Left ventricle myocardium inferior (tissue), 1 donor: ENCODE results near the gene SORCS2. TPM values are rescaled to one million over a fixed set of nuclear protein-coding genes. Genes with fewer than 3 reads are reported as not detected.

ENCODE experiments used
- DNase-seq: peaks from one replicate; pipeline ENCODE4 v3.0.0-alpha.2; 2020
- H3K27ac ChIP-seq: fragments of 200-600 bp; replicated peaks from 2 replicates; pipeline ENCODE4 v1.8.0; 2021
- H3K27me3 ChIP-seq: fragments of 200-600 bp; 2 replicates; pipeline ENCODE4 v1.8.0; 2021; ENCODE audit warnings: low read depth
- H3K36me3 ChIP-seq: fragments of 200-600 bp; 2 replicates; pipeline ENCODE4 v1.8.0; 2021
- H3K4me1 ChIP-seq: fragments of 200-600 bp; 2 replicates; pipeline ENCODE4 v1.8.0; 2021
- H3K4me3 ChIP-seq: fragments of 200-600 bp; 2 replicates; pipeline ENCODE4 v1.8.0; 2021; ENCODE audit warnings: mild to moderate bottlenecking, moderate library complexity
- H3K9me3 ChIP-seq: fragments of 200-600 bp; replicated peaks from 2 replicates; pipeline ENCODE4 v1.8.0; 2021
- intact Hi-C: fragments of 100-400 bp; cut with micrococcal nuclease; formaldehyde crosslinking; loops from one replicate; pipeline ENCODE4 v1.11.0; 2022
- total RNA-seq: library from RNA; stranded (reverse); fragmentation: NEBNext Ultra II Directional; extraction: Animal tissue kit (Norgen Biotek cat#: 25700); gene quantifications from one replicate; pipeline ENCODE4 v1.2.1, GENCODE V29; 2021
- TF ChIP-seq, protein P1 (sequence below): fragments of 200-600 bp; IDR thresholded peaks from 2 replicates; pipeline ENCODE4 v1.8.0; 2021; ENCODE audit warnings: antibody characterized with exemption, mild to moderate bottlenecking, borderline replicate concordance
- donor health status: DM: no; HTN: yes; CAD: no; lungs with severe emphysema.

The SORCS2 gene
- total RNA-seq, 1 donor from 2014 or later, result 1.2 TPM

DNA sequence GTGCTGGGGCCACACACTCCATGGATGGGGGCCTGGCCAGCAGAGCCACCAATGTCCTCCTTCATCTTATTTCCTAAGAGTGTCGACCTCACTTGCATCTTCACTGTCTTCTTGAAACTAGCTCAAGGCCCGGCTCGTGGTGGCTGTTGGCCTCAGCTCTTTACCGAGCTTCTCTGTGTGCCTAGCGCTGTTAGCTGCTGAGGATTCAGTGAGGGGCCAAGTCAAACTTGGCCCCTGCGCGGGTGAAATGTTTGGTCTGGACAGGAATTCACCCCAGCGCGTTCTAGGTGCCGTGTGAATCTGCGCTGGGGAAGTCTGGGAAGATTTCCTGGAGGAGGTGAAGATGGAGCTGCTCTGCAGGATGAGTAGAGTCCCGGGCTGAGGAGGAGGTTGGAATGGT, 8.5 kb downstream of the SORCS2 start:
- Histone ChIP-seq H3K27me3 (peaks cover 16% of the 10 kb centered on the region), H3K27ac (no peak overlapping the region), H3K9me3 (no peaks in the 10 kb centered on the region), H3K36me3 (no peaks in the 10 kb centered on the region), H3K4me3 (no peak overlapping the region), H3K4me1 (peaks cover 9% of the 10 kb centered on the region)
- DNase-seq, result no peak
- intact Hi-C loops, result no loop called here
- TF ChIP-seq, protein P1, sequence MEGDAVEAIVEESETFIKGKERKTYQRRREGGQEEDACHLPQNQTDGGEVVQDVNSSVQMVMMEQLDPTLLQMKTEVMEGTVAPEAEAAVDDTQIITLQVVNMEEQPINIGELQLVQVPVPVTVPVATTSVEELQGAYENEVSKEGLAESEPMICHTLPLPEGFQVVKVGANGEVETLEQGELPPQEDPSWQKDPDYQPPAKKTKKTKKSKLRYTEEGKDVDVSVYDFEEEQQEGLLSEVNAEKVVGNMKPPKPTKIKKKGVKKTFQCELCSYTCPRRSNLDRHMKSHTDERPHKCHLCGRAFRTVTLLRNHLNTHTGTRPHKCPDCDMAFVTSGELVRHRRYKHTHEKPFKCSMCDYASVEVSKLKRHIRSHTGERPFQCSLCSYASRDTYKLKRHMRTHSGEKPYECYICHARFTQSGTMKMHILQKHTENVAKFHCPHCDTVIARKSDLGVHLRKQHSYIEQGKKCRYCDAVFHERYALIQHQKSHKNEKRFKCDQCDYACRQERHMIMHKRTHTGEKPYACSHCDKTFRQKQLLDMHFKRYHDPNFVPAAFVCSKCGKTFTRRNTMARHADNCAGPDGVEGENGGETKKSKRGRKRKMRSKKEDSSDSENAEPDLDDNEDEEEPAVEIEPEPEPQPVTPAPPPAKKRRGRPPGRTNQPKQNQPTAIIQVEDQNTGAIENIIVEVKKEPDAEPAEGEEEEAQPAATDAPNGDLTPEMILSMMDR, result no peak

DNA sequence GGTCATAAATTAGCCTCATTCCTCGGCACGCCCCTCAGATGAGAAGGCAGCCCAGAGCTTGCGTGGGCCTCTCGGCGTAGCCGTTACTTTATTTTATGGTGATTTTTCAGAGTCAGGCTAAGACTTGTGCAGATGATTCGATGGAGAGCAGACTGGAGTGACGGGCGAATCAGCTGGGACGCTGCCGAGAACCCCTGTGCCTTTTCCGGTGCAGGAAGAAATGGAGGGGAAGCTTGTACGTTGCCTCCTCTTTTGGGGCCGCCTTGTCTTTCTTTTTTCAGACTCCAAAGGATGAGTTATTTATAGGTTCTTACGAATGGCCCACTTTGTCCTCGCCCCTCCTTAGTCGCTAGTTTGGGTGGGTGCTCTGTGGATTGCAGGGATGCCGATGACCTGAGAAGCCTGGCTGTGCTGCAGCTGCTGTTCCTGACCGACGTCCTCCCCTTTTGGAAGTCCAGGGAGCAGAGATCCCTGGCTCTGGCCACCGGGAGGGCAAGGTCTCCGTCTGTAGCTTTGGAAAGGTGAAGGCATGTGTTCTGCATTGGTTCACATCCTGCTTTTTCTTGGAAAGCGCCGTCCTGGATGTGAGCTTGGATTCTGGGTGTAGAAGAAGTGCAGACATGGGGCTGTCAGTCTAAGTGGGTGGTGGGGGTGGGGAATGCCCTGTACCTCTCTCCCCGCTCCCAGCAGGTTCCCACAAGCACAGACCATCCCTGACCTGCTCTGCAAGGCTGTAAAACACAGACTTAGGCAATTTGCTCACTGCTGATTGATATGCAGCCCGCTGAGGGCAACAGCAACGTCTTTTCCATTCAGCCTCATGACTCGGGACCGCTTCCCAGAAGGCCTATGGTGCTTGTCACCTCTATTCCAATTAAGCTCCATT, 9.3 kb downstream of the SORCS2 start:
- intact Hi-C loops, result no loop called here
- no peak overlapping the region for H3K4me3 ChIP-seq
- H3K9me3 ChIP-seq, result no peaks in the 10 kb centered on the region
- no peak overlapping the region for H3K27ac ChIP-seq
- TF ChIP-seq, protein P1, result no peak
- H3K4me1 ChIP-seq, result peaks cover 17% of the 10 kb centered on the region
- peaks cover 16% of the 10 kb centered on the region for H3K27me3 ChIP-seq
- no peaks in the 10 kb centered on the region for H3K36me3 ChIP-seq
- DNase-seq, result no peak

DNA sequence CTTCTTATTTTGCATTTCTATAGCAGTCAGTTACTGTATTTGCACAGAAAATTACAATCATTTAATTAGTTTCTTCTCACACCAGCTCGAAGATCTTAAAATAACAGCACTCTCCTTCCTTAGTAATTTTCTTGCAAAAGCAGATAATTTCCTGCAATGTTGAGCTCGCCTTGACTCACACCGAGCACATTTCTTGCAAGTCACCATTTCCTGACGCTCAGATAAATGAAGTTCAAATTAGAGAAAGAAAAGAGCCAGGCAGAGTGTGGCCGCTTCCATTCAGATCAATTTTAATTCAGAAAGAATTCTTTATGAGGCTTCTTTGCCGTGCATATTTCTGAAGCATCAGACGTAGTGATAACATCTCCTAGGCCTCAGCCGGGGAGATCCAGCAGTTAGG, 10.1 kb downstream of the SORCS2 start:
- no peak for DNase-seq
- no peaks in the 10 kb centered on the region for H3K36me3 ChIP-seq
- TF ChIP-seq, protein P1, result no peak
- H3K27me3 ChIP-seq, result peaks cover 10% of the 10 kb centered on the region
- intact Hi-C loops, result no loop called here
- H3K4me3 ChIP-seq, result no peak overlapping the region
- H3K4me1 ChIP-seq, result peaks cover 25% of the 10 kb centered on the region
- H3K27ac ChIP-seq, result no peak overlapping the region
- H3K9me3 ChIP-seq, result no peaks in the 10 kb centered on the region

DNA sequence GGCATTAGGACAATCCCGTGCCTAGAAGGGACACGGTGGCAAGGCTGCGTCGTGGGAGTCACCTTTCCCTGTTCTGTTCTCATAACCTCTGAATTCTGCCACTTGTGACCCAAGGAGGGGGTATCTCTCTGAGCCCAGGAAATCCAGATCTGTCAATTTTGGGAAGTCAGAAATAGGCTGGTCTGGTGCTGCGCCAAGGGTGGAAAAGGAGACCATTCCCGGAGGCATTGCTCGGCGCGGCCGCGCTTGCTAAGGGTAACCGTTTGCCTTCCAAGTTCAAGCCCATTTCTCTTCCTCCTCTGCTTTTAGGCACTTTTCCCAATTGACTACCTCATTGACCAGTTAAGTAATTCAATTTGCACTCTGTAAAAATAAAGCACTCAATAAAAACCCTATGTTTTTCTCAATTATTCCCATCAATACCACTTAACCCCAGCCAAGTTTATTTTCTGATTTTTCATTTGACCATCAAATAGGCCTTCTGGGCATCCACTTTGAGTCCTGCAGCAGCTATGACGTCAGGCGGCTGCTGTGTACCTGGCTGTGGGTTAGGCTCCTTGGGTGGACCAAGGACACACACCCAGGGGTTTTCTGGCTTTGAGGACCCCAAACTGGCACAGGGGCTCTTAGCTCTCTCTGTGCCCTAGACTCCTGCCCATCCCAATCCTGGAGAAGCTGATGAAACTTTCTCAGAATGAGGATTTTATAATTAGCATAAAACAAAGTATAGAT, 12.5 kb downstream of the SORCS2 start:
- intact Hi-C loops, result no loop called here
- H3K36me3 ChIP-seq, result no peaks in the 10 kb centered on the region
- no peak overlapping the region for H3K4me3 ChIP-seq
- H3K4me1 ChIP-seq, result peaks cover 33% of the 10 kb centered on the region
- no peaks in the 10 kb centered on the region for H3K9me3 ChIP-seq
- DNase-seq, result no peak
- peaks cover 14% of the 10 kb centered on the region for H3K27me3 ChIP-seq
- TF ChIP-seq, protein P1, result no peak
- H3K27ac ChIP-seq, result no peak overlapping the region

DNA sequence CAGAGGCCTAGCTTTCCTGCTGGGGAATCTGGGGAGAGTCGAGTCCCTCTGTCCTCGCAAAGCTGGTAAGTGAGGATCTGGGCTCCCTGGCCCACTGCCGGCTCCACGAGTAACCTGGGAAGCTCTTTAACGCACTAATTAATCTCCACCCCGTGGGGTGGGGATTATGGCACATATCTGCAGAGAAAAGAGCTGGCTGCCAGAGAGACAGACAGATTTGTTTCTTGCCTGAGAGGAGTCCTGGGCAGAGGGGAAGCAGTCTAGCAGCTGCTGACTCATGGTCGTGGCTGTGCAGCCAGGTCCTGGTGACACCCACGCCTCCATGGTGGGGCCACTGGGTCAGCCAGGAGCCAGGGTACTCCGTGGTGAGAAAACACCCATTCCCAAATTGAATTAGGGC, 14.0 kb downstream of the SORCS2 start:
- DNase-seq, result peak; percentile 44
- intact Hi-C loops, result no loop called here
- H3K4me1 ChIP-seq, result peaks cover 31% of the 10 kb centered on the region
- TF ChIP-seq, protein P1, result no peak
- H3K4me3 ChIP-seq, result no peak overlapping the region
- H3K36me3 ChIP-seq, result no peaks in the 10 kb centered on the region
- peaks cover 14% of the 10 kb centered on the region for H3K27me3 ChIP-seq
- H3K27ac ChIP-seq, result peak overlapping the region; percentile 81
- no peaks in the 10 kb centered on the region for H3K9me3 ChIP-seq
